SJCRH30 (cell line): Measurements from ENCODE around the gene HSFY2. TPM values are rescaled to one million over a fixed set of nuclear protein-coding genes. Genes with fewer than 3 reads are reported as not detected.
"Not testable (repeated sequence)": the region's sequence is repeated elsewhere in the genome, so short reads cannot be mapped to it uniquely, and the experiment has no call there.

Source experiments
- DNase-seq, 2 experiments: peaks; one replicate each; pipeline ENCODE4 v3.0.0-alpha.2; 2015 to 2020
- H3K27ac ChIP-seq: fragments of 250-450 bp; sonication (Bioruptor Pico); 2 replicates; pipeline ENCODE4 v1.5.1; 2020; ENCODE audit warnings: mild to moderate bottlenecking, moderate library complexity
- H3K27me3 ChIP-seq: fragments of 250-450 bp; sonication (Bioruptor Pico); 2 replicates; pipeline ENCODE4 v1.5.1; 2020; ENCODE audit warnings: mild to moderate bottlenecking, moderate library complexity
- H3K36me3 ChIP-seq: fragments of 250-450 bp; sonication (Bioruptor Pico); 2 replicates; pipeline ENCODE4 v1.5.1; 2020; ENCODE audit warnings: mild to moderate bottlenecking, moderate library complexity
- H3K4me1 ChIP-seq: fragments of 250-450 bp; sonication (Bioruptor Pico); 2 replicates; pipeline ENCODE4 v1.5.1; 2020; ENCODE audit warnings: mild to moderate bottlenecking, moderate library complexity
- H3K4me3 ChIP-seq: fragments of 250-450 bp; sonication (Bioruptor Pico); 2 replicates; pipeline ENCODE4 v1.5.1; 2020; ENCODE audit warnings: mild to moderate bottlenecking, moderate library complexity
- H3K9me3 ChIP-seq: fragments of 250-450 bp; sonication (Bioruptor Pico); replicated peaks from 2 replicates; pipeline ENCODE4 v1.5.1; 2020; ENCODE audit warnings: mild to moderate bottlenecking, moderate library complexity
- total RNA-seq: library from RNA; depleted of rRNA; stranded (reverse); fragments of >200 nt; shearing (Covaris generic); gene quantifications from 2 replicates; pipeline ENCODE4 v1.2.3, GENCODE V29; 2014; rRNA removed

HSFY2 gene, protein sequence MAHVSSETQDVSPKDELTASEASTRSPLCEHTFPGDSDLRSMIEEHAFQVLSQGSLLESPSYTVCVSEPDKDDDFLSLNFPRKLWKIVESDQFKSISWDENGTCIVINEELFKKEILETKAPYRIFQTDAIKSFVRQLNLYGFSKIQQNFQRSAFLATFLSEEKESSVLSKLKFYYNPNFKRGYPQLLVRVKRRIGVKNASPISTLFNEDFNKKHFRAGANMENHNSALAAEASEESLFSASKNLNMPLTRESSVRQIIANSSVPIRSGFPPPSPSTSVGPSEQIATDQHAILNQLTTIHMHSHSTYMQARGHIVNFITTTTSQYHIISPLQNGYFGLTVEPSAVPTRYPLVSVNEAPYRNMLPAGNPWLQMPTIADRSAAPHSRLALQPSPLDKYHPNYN
- not detected in 2 replicates for total RNA-seq

DNA sequence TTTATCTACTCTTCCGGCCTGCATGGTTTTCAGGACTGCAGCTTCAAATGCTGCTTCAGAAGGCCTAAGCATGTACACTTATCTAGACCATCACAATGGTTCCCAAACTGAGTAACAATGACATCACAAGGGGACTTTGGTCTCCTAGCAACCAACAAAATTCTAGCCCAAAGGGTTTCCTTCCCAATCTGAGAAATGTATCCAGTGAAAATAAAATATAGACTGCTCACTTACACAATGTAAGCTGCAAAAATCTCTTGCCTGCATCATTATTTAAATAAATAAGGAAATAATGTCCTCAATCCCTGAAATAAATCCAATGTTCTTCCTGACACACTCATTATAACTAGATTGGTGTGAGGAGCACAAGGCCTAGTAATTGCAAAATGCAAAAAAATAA, at the start of gene HSFY2:
HSFY2 (minus strand) TSS at position 101 of the 400 bp plus-strand sequence. CDS start 117 bp downstream, outside the sequence.
- not testable (repeated sequence) for H3K4me3 ChIP-seq, H3K27ac ChIP-seq, H3K27me3 ChIP-seq, H3K4me1 ChIP-seq, H3K36me3 ChIP-seq, H3K9me3 ChIP-seq, DNase-seq

DNA sequence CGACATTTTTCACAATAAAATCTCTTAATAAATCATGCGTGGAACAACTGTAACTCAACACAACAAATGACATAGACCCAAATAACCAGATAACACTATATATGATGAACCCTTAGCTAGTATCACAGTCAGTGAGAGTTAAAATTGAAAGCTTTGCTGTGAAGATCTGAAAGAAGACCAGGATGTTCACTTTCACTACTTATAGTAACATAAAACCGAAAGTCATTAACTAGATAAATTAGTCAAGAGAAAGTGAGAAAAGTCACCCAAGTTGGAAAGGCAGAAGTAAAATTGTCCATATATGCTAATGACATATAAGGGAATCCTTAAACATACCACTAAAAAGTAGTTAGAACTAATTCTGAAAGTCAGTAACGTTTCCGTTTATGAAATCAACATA, 42.2 kb upstream of the HSFY2 start:
- not testable (repeated sequence) for H3K4me1 ChIP-seq, DNase-seq, H3K36me3 ChIP-seq, H3K9me3 ChIP-seq, H3K4me3 ChIP-seq, H3K27ac ChIP-seq, H3K27me3 ChIP-seq

DNA sequence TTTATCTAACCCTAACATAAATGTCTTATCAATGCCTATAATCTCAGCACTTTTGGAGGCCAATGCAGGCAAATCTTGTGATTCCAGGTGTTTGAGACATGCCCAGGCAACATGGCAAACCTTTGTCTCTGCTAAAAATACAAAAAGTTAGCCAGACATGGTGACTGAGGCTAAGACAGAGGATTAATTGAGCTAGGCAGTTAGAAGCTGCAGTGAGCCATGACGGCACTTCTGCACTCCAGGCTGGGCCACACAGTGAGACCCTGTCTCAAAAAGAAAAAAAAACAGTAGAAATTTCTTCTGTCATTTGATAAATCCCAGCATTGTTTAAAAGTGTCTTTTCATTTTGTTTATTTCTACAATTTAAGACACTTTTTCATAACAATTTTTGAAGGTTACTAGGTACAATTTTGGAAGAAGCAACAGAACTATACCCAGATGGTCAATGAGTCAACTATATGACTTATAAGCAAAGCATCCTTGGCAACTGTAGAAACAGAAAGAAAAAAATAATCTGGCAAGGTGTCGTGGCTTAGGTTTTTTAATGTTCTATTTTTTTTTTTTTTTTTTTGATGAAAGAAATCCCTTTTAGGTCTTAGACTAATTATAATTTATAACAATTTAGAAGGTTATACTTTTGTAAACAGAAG, 15.3 kb upstream of the HSFY2 start:
- H3K27me3 ChIP-seq, DNase-seq, H3K4me1 ChIP-seq, H3K27ac ChIP-seq, H3K4me3 ChIP-seq, H3K36me3 ChIP-seq, H3K9me3 ChIP-seq: not testable (repeated sequence)

DNA sequence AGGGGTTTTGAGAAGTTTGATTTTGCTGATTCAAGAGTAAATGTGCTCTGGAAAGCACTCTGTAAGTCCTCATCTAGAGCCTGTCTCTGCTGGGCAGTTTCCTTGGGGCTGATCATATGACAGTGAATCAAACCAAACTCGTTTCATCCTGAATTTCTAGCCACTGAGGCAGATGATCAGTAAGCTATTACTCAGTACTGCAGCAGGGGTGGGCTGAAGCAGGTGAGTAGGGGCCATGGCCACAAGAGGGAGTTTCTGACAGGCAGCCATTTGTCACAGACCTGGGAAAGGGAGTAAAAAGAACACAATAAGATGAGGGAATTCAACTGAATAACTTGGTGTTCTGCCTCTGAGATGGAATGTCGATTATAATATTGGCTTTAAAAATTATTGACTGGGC, 19.5 kb downstream of the HSFY2 start:
- not testable (repeated sequence) for H3K9me3 ChIP-seq

DNA sequence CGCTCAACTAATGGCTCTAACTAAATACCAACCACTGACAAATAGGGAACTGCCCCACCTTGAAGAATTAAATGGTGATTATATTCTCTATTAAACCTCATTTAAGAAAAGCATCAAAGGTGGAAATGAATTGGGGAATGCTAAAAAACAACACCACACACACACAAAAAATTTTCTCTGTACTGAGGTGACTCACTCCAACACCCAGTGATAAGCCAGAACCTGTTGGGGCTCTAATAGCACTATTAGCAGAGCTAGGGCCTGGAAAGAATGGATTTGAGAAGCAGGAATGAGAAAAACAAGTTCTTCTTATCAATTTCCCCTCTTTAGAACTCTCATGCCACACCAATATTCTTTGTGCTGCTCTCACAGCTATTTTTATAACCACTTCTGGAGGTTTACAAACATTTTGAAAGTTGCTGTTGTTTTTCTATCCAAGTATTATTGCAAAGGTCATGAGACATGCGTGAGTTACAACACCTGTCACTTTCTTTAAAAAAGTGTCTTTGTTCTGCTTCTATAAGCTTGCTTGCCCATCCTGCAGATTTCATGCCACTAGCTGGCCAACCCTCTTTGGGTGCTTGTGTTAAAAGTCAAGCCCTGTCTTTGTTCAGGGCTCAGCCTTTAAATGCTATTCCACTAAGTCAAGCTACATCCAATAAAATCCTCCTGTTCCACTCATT, 20.3 kb downstream of the HSFY2 start:
- H3K36me3 ChIP-seq, DNase-seq, H3K4me1 ChIP-seq, H3K9me3 ChIP-seq, H3K4me3 ChIP-seq, H3K27ac ChIP-seq, H3K27me3 ChIP-seq: not testable (repeated sequence)

More for the DNA sequence above, 19.5 kb downstream of the HSFY2 start:
- DNase-seq, H3K4me1 ChIP-seq, H3K4me3 ChIP-seq, H3K27me3 ChIP-seq, H3K36me3 ChIP-seq, H3K27ac ChIP-seq: not testable (repeated sequence)

DNA sequence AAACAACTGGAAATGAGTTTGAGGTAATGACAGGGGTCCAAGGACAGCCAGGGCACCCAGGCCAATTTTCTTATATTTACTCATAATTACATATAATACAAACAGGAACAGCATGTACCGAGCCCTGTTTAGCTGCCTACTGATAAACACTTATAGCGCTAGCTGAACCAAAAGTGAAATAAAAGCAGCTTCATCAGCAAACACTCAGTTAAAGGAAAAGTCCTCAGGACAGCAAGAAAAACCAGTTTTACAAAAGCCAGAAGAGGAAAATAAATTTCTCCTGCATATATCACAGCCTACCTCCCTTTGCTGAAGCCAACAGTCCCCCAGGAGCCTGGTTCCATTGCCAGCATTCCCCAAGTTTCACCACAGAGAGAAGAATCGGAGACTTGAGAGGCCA, 49.8 kb downstream of the HSFY2 start:
- not testable (repeated sequence) for H3K27ac ChIP-seq, H3K4me1 ChIP-seq, DNase-seq, H3K9me3 ChIP-seq, H3K27me3 ChIP-seq, H3K4me3 ChIP-seq, H3K36me3 ChIP-seq

Other genes with a start within 250 kb of the HSFY2 start
- gene HSFY1, start 227.0 kb downstream of the HSFY2 start, total RNA-seq, result not detected in 2 replicates